ENCODE measurements around the gene PCDH19.

DNA sequence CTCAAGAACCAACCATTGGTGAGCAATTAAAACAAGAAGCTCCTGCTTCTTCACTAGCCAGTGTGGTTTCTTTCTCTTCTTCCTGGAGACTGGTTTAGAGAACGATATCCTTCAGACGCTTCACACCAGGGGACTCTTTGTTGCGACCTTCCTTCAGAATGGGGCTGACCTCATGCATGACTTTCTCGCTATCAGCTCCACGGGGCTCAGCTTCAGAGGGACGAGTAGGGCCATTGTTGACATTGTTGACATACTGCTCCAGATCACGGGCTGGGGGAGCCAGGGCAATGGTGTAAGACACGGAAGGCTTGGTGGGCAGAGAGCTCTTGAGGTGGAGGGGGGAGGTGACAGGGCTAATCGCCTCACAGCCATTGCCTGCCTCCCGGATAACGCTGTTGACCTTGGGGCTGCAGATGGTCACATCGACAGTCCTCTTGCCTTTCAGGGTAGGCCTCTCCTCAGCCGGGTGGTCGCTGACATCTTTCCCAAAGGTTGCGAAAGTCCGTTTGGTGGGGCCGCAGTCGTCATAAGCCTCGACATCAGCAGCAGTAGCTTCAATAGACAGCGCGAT, 113.8 kb downstream of the PCDH19 start:
- TF ChIP-seq EZH2 (IDR thresholded peaks at IDR 0.05; ENCODE audit: low read length, missing control alignments) (no peak), CTCF (conservative IDR thresholded peaks at IDR 0.05 in 1 of 2, IDR thresholded peaks at IDR 0.05 in 1 of 2; ENCODE audit: low read depth in 1 of 2, low read length in 2 of 2) (no peak)
